Stimulated activated CD8-positive, alpha-beta memory T cell treated with anti-CD3 and anti-CD28 coated beads, Interleukin-4, amount 100 ng/mL, for 1 hour (primary cell): ENCODE data around the gene COL5A1.

ENCODE experiments used
- DNase-seq, 2 donors: peaks; one replicate each; pipeline ENCODE4 v3.0.0-alpha.2; 2020; ENCODE audit warnings: low read depth in 2 of 2, low spot score in 1 of 2

COL5A1 gene

GRCh38 chr9:134724912-134725604 is 83.5 kb downstream of the COL5A1 start:
- DNase-seq, result no peak

GRCh38 chr9:134725605-134725940 is 84.0 kb downstream of the COL5A1 start:
- DNase-seq, result no peak

GRCh38 chr9:134726026-134726721 is 84.6 kb downstream of the COL5A1 start:
- DNase-seq, result no peak

GRCh38 chr9:134726722-134727034 is 85.1 kb downstream of the COL5A1 start:
- no peak for DNase-seq

GRCh38 chr9:134728021-134728795 is 86.6 kb downstream of the COL5A1 start:
- no peak for DNase-seq

- DNase-seq, result no peak
Observed at GRCh38 chr9:134728801-134729495, 87.3 kb downstream of the COL5A1 start.

- DNase-seq, result no peak
Observed at GRCh38 chr9:134730011-134730760, 88.6 kb downstream of the COL5A1 start.

- no peak for DNase-seq
Observed at GRCh38 chr9:134730761-134731496, 89.3 kb downstream of the COL5A1 start.

GRCh38 chr9:134731497-134732391 is 90.1 kb downstream of the COL5A1 start:
- DNase-seq, result no peak

GRCh38 chr9:134732392-134733110 is 90.9 kb downstream of the COL5A1 start:
- DNase-seq, result no peak

GRCh38 chr9:134733480-134734232 is 92.1 kb downstream of the COL5A1 start:
- DNase-seq, result no peak

GRCh38 chr9:134734270-134734669 is 92.7 kb downstream of the COL5A1 start:
- DNase-seq, result no peak

- DNase-seq, result no peak
Observed at GRCh38 chr9:134735441-134736175, 94.0 kb downstream of the COL5A1 start.

- no peak for DNase-seq
Observed at GRCh38 chr9:134736791-134737497, 95.3 kb downstream of the COL5A1 start.

GRCh38 chr9:134737842-134738580 is 96.4 kb downstream of the COL5A1 start:
- DNase-seq, result no peak
